Activated CD8-positive, alpha-beta T cell treated with anti-CD3 and anti-CD28 coated beads for 36 hours (primary cell): Measurements from ENCODE around the gene NRP1. TPM values are rescaled to one million over a fixed set of nuclear protein-coding genes. Genes with fewer than 3 reads are reported as not detected.

Experiments
- ATAC-seq: fragments of 200-7000 bp; cut with Tn5 transposase; one replicate; pipeline ENCODE4 v1.10.0; 2021; ENCODE audit warnings: mild to moderate bottlenecking, moderate library complexity
- CTCF ChIA-PET: fragments of 350-600 bp; sonication (Branson Sonifier 250); formaldehyde crosslinking; loops from one replicate; lab custom pipeline; 2021; ENCODE audit warnings: antibody characterized with exemption; lab: Charles Lee
- POLR2A ChIA-PET: fragments of 350-600 bp; sonication (Branson Sonifier 250); formaldehyde crosslinking; loops from one replicate; lab custom pipeline; 2021; ENCODE audit warnings: antibody characterized with exemption; lab: Charles Lee
- DNase-seq: peaks from one replicate; pipeline ENCODE4 v3.0.0-alpha.2; 2020
- H3K27ac Mint-ChIP-seq: one replicate; pipeline ENCODE4 v1.8.0; 2021; ENCODE audit warnings: mild to moderate bottlenecking, mixed read lengths
- H3K27me3 Mint-ChIP-seq: one replicate; pipeline ENCODE4 v1.8.0; 2021; ENCODE audit warnings: mixed read lengths
- H3K36me3 Mint-ChIP-seq: one replicate; pipeline ENCODE4 v1.8.0; 2021; ENCODE audit warnings: low read depth, mixed read lengths
- H3K4me1 Mint-ChIP-seq: one replicate; pipeline ENCODE4 v1.8.0; 2021; ENCODE audit warnings: low read depth, mixed read lengths
- H3K4me3 Mint-ChIP-seq: one replicate; pipeline ENCODE4 v1.8.0; 2021; ENCODE audit warnings: mild to moderate bottlenecking, moderate library complexity, mixed read lengths
- H3K9me3 Mint-ChIP-seq: one replicate; pipeline ENCODE4 v1.8.0; 2021; ENCODE audit warnings: mixed read lengths
- CTCF ChIP-seq: fragments of 200-600 bp; IDR thresholded peaks from one replicate; pipeline ENCODE4 v1.8.0; 2022; ENCODE audit warnings: antibody characterized with exemption, mild to moderate bottlenecking
- intact Hi-C: fragments of 100-400 bp; cut with micrococcal nuclease; formaldehyde crosslinking; loops from one replicate; pipeline ENCODE4 v1.10.0; 2022
- total RNA-seq, 2 experiments: library from RNA; stranded (reverse); gene quantifications; one replicate each; pipeline ENCODE4 v1.2.3, GENCODE V29; 2021

Gene NRP1
- total RNA-seq, 2 experiments from 2014 or later = 0.22 to 0.79 TPM

- Mint-ChIP-seq H3K36me3 (no peaks in the 10 kb centered on the region), H3K27me3 (peaks cover 5% of the 10 kb centered on the region), H3K9me3 (no peaks in the 10 kb centered on the region), H3K27ac (no peak overlapping the region), H3K4me3 (no peak overlapping the region), H3K4me1 (no peaks in the 10 kb centered on the region)
- intact Hi-C loops = loop anchor here (5.0 kb wide), 1 partner anchor 139 kb away; the partner anchor contains the start of gene NRP1
- POLR2A ChIA-PET = interaction anchor here (0.5 to 0.7 kb wide), 2 partner anchors 9 to 652 kb away, joined by 3 read pairs; no protein-coding TSS in a partner anchor
- DNase-seq (peak; percentile 85), ATAC-seq (peak; percentile 82)
- peak; percentile 82 for TF ChIP-seq CTCF
- CTCF ChIA-PET = interaction anchor here (0.6 to 2.6 kb wide), 60 partner anchors 9 to 1446 kb away, joined by 3 to 29 read pairs (median 4); no protein-coding TSS in a partner anchor
Observed at GRCh38 chr10:33193057-33193700, 141.3 kb downstream of the NRP1 start.

GRCh38 chr10:33192190-33192589 lies 142.3 kb downstream of the NRP1 start:
- Mint-ChIP-seq H3K27me3 (peaks cover 1% of the 10 kb centered on the region), H3K27ac (no peak overlapping the region), H3K36me3 (no peaks in the 10 kb centered on the region), H3K4me3 (no peak overlapping the region), H3K9me3 (no peaks in the 10 kb centered on the region), H3K4me1 (no peaks in the 10 kb centered on the region)
- DNase-seq (no peak), ATAC-seq (no peak)
- POLR2A ChIA-PET = no interaction called here
- no peak for TF ChIP-seq CTCF
- intact Hi-C loops = loop anchor here (5.0 kb wide), 1 partner anchor 140 kb away; the partner anchor contains the start of gene NRP1
- CTCF ChIA-PET = interaction anchor here (1.2 to 2.6 kb wide), 6 partner anchors 11 to 1445 kb away, joined by 3 to 29 read pairs (median 8); no protein-coding TSS in a partner anchor

- Mint-ChIP-seq H3K27me3 (no peaks in the 10 kb centered on the region), H3K36me3 (no peaks in the 10 kb centered on the region), H3K9me3 (no peaks in the 10 kb centered on the region), H3K4me3 (no peak overlapping the region), H3K27ac (no peak overlapping the region), H3K4me1 (no peaks in the 10 kb centered on the region)
- ChIA-PET CTCF (no interaction called here), POLR2A (interaction anchor here (0.6 kb wide), 1 partner anchor 545 kb away, joined by 4 read pairs; no protein-coding TSS in a partner anchor)
- no peak for TF ChIP-seq CTCF
- ATAC-seq (no peak), DNase-seq (no peak)
- intact Hi-C loops = loop anchor here (5.0 kb wide), 1 partner anchor 142 kb away; the partner anchor contains the start of gene NRP1
Observed at GRCh38 chr10:33190406-33190805, 144.1 kb downstream of the NRP1 start.

- no peaks in the 10 kb centered on the region for H3K9me3 Mint-ChIP-seq
- intact Hi-C loops = loop anchor here (5.0 kb wide), 1 partner anchor 142 kb away; the partner anchor contains the start of gene NRP1
Observed at GRCh38 chr10:33189808-33190207, 144.7 kb downstream of the NRP1 start.

More at GRCh38 chr10:33189808-33190207, 144.7 kb downstream of the NRP1 start:
- Mint-ChIP-seq H3K36me3 (no peaks in the 10 kb centered on the region), H3K27me3 (no peaks in the 10 kb centered on the region), H3K4me3 (no peak overlapping the region), H3K27ac (no peak overlapping the region), H3K4me1 (no peaks in the 10 kb centered on the region)
- ChIA-PET POLR2A (interaction anchor here (0.6 to 0.8 kb wide), 2 partner anchors 59 to 544 kb away, joined by 3 to 4 read pairs; no protein-coding TSS in a partner anchor), CTCF (no interaction called here)
- no peak for DNase-seq
- ATAC-seq = no peak
- TF ChIP-seq CTCF = no peak
